Ishikawa (cell line): ENCODE measurements around the gene ERP44.

Experiments used
- CEBPB ChIP-seq: IDR thresholded peaks from 2 replicates; pipeline ENCODE4 v1.6.1; 2012
- CREB1 ChIP-seq: IDR thresholded peaks from 2 replicates; pipeline ENCODE4 v1.6.1; 2012; ENCODE audit warnings: low read depth
- EP300 ChIP-seq: IDR thresholded peaks from 2 replicates; pipeline ENCODE4 v1.6.1; 2012; ENCODE audit warnings: borderline replicate concordance
- FOXM1 ChIP-seq: IDR thresholded peaks from 2 replicates; pipeline ENCODE4 v1.6.1; 2012; ENCODE audit warnings: low read depth, borderline replicate concordance
- NFIC ChIP-seq: IDR thresholded peaks from 2 replicates; pipeline ENCODE4 v1.6.1; 2012
- RAD21 ChIP-seq: IDR thresholded peaks from 2 replicates; pipeline ENCODE4 v1.6.1; 2012; ENCODE audit warnings: low read depth
- TAF1 ChIP-seq: IDR thresholded peaks from 2 replicates; pipeline ENCODE4 v1.6.1; 2012; ENCODE audit warnings: low read depth, mild to moderate bottlenecking
- TCF12 ChIP-seq: IDR thresholded peaks from 2 replicates; pipeline ENCODE4 v1.6.1; 2012; ENCODE audit warnings: low read depth
- TEAD4 ChIP-seq: IDR thresholded peaks from 2 replicates; pipeline ENCODE4 v1.6.1; 2012
- YY1 ChIP-seq: IDR thresholded peaks from 2 replicates; pipeline ENCODE4 v1.6.1; 2012; ENCODE audit warnings: low read depth
- TF ChIP-seq, protein P1 (sequence below): IDR thresholded peaks from 2 replicates; pipeline ENCODE4 v1.6.1; 2012
- TF ChIP-seq, protein P2 (sequence below): IDR thresholded peaks from 2 replicates; pipeline ENCODE4 v1.6.1; 2012; ENCODE audit warnings: low read depth, mild to moderate bottlenecking
- TF ChIP-seq, protein P3 (sequence below): IDR thresholded peaks from 2 replicates; pipeline ENCODE4 v1.6.1; 2012

DNA sequence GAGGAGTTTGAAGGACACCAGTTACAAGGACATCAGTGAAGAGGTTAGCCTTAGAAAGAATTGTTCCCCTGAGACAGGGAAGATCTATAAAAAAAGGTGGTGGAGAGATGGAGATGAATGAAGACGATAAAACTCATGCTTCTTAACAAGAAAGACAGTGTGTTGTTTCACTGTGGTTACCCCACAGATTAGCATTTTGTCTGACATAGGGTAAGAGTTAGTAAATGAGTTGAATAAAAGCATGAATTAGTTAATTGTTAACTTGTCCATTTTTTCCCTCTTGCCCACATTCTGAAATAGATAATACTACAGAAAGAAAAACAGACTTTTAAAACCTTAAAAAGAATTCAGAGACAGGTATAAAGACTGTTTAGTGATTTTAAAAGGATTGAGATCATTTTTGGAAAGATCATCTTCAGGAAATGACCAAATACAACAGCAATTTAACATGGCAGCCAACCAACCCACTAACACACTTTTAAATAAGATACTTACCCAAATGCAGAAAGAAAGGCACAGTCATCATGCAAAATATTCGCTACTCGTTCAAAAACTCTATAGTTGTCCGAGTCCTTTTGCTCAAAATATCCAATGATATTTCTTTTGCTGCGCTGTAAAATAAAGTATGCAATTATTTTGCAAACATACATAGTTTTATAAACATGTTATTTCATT is 78.5 kb downstream of the ERP44 start:
- TF ChIP-seq EP300 (no peak), CEBPB (no peak), YY1 (no peak), TAF1 (no peak), FOXM1 (no peak), RAD21 (no peak), CREB1 (no peak), TCF12 (no peak), NFIC (no peak), TEAD4 (no peak)
- TF ChIP-seq, protein P1, sequence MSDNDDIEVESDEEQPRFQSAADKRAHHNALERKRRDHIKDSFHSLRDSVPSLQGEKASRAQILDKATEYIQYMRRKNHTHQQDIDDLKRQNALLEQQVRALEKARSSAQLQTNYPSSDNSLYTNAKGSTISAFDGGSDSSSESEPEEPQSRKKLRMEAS = no peak
- TF ChIP-seq, protein P2, sequence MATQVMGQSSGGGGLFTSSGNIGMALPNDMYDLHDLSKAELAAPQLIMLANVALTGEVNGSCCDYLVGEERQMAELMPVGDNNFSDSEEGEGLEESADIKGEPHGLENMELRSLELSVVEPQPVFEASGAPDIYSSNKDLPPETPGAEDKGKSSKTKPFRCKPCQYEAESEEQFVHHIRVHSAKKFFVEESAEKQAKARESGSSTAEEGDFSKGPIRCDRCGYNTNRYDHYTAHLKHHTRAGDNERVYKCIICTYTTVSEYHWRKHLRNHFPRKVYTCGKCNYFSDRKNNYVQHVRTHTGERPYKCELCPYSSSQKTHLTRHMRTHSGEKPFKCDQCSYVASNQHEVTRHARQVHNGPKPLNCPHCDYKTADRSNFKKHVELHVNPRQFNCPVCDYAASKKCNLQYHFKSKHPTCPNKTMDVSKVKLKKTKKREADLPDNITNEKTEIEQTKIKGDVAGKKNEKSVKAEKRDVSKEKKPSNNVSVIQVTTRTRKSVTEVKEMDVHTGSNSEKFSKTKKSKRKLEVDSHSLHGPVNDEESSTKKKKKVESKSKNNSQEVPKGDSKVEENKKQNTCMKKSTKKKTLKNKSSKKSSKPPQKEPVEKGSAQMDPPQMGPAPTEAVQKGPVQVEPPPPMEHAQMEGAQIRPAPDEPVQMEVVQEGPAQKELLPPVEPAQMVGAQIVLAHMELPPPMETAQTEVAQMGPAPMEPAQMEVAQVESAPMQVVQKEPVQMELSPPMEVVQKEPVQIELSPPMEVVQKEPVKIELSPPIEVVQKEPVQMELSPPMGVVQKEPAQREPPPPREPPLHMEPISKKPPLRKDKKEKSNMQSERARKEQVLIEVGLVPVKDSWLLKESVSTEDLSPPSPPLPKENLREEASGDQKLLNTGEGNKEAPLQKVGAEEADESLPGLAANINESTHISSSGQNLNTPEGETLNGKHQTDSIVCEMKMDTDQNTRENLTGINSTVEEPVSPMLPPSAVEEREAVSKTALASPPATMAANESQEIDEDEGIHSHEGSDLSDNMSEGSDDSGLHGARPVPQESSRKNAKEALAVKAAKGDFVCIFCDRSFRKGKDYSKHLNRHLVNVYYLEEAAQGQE = no peak
- TF ChIP-seq, protein P3, sequence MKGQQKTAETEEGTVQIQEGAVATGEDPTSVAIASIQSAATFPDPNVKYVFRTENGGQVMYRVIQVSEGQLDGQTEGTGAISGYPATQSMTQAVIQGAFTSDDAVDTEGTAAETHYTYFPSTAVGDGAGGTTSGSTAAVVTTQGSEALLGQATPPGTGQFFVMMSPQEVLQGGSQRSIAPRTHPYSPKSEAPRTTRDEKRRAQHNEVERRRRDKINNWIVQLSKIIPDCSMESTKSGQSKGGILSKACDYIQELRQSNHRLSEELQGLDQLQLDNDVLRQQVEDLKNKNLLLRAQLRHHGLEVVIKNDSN = no peak
